GM19395 (cell line): ENCODE measurements around the gene MTFP1.
A peak's percentile ranks its signal among the peaks of the same experiment; 100 is the strongest.
"Not testable (repeated sequence)": the region's sequence is repeated elsewhere in the genome, so short reads cannot be mapped to it uniquely, and the experiment has no call there.

Source experiments
- ATAC-seq: cut with Tn5 transposase; IDR thresholded peaks from one replicate; pipeline ENCODE4 v1.9.1; 2021; ENCODE audit warnings: mild to moderate bottlenecking, moderate library complexity; ENCODE audit not compliant: unreplicated experiment

MTFP1 gene

GRCh38 chr22:30402028-30402765, 23.4 kb upstream of the MTFP1 start:
- no peak for ATAC-seq

- ATAC-seq = not testable (repeated sequence)
These were observed 22.8 kb upstream of the MTFP1 start for GRCh38 chr22:30402766-30403104.

- no peak for ATAC-seq
These were observed 21.3 kb upstream of the MTFP1 start for GRCh38 chr22:30404307-30404706.

GRCh38 chr22:30405731-30406130, 19.8 kb upstream of the MTFP1 start:
- ATAC-seq = no peak

- no peak for ATAC-seq
These were observed 19.2 kb upstream of the MTFP1 start for GRCh38 chr22:30406400-30406799.

GRCh38 chr22:30408388-30409102, 17.0 kb upstream of the MTFP1 start:
- no peak for ATAC-seq

- ATAC-seq = no peak
These were observed 13.8 kb upstream of the MTFP1 start for GRCh38 chr22:30411780-30412179.

- ATAC-seq = no peak
These were observed 12.6 kb upstream of the MTFP1 start for GRCh38 chr22:30413001-30413400.

- ATAC-seq = no peak
These were observed 11.6 kb upstream of the MTFP1 start for GRCh38 chr22:30413745-30414524.

GRCh38 chr22:30414525-30415047, 11.0 kb upstream of the MTFP1 start:
- ATAC-seq = no peak

GRCh38 chr22:30416403-30416802, 9.2 kb upstream of the MTFP1 start:
- no peak for ATAC-seq

GRCh38 chr22:30416837-30417236, 8.7 kb upstream of the MTFP1 start:
- ATAC-seq = no peak

- ATAC-seq = no peak
These were observed 5.0 kb upstream of the MTFP1 start for GRCh38 chr22:30420347-30421125.

GRCh38 chr22:30421695-30422480, 3.7 kb upstream of the MTFP1 start:
- no peak for ATAC-seq

GRCh38 chr22:30422481-30423300, 2.9 kb upstream of the MTFP1 start:
- no peak for ATAC-seq

GRCh38 chr22:30423301-30423958, 2.1 kb upstream of the MTFP1 start:
- ATAC-seq = peak; percentile 35

- ATAC-seq = peak; percentile 84
These were observed 1.5 kb upstream of the MTFP1 start for GRCh38 chr22:30423959-30424533.
